Measurements from ENCODE around the gene SHPK.

DNA sequence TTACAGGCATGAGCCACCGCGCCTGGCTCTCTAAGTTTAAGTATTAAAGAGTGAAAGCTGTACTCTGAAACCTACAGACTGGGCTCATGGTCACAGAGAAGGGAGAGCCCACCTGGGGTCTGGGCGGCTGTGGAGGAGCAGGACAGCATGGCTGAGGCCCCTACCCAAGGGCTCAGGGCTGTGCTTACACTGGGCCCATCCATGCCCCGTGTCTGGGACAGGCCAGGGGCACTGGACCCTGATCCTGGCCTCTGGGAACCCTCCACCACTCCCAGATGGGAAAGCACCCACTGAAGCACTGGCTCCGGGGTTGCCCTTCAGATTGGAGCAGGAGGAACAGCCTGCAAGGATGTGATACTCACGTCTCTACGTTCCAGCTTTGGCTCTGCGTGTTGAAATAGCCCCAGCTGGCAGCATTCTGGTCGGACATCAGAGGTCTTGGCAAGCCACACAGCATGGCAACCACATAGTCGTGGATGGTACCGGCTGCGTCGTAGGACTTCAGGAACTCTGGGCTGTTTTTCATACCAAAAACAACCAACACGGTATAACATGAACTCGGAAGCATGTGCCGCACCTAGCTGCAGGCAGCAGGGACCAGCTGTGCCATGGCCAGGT, 13.0 kb downstream of the SHPK start:
- TF ChIP-seq CTCF (IDR thresholded peaks at IDR 0.05; ENCODE audit: low read depth, low read length, missing input control): no peak
- no peak for TF ChIP-seq JUND (IDR thresholded peaks at IDR 0.05)
